H1 (cell line): Measurements from ENCODE around the gene TMEM17. TPM values are rescaled to one million over a fixed set of nuclear protein-coding genes. Genes with fewer than 3 reads are reported as not detected.

Source experiments
- CREB1 ChIP-seq: IDR thresholded peaks from 2 replicates; pipeline ENCODE4 v1.6.1; 2012; ENCODE audit warnings: inconsistent platforms
- CTBP2 ChIP-seq: IDR thresholded peaks from 2 replicates; pipeline ENCODE4 v1.7.0; 2011; ENCODE audit warnings: borderline replicate concordance, mild to moderate bottlenecking, moderate library complexity, mixed read lengths, low read length; ENCODE audit not compliant: insufficient read depth, insufficient read length
- CTCF ChIP-seq, 3 experiments: IDR thresholded peaks; 1 replicate in 2 of 3; 2 replicates in 1 of 3; pipeline versions ENCODE4 v1.5.1 to v1.6.1; 2011; ENCODE audit warnings: low read length in 3 of 3, mild to moderate bottlenecking in 3 of 3, inconsistent platforms in 2 of 3, low read depth in 1 of 3, moderate library complexity in 1 of 3; ENCODE audit not compliant: insufficient read depth in 1 of 3; ENCODE audit errors: control extremely low read depth in 1 of 3
- SP4 ChIP-seq: IDR thresholded peaks from 2 replicates; pipeline ENCODE4 v1.6.1; 2012; ENCODE audit warnings: low read length, inconsistent platforms
- SUZ12 ChIP-seq: fragments of 200-600 bp; sonication (generic); IDR thresholded peaks from 2 replicates; pipeline ENCODE4 v1.6.1; 2012; ENCODE audit warnings: mild to moderate bottlenecking, inconsistent platforms, low read length, moderate library complexity, mixed read lengths
- polyA plus RNA-seq, 7 experiments: library from polyadenylated mRNA; depleted of rRNA in 3 of 7; stranded (reverse) in 5 of 7; unstranded in 2 of 7; fragments of >200 nt in 5 of 7; fragments of 200-250 nt in 2 of 7; gene quantifications; 1 replicate in 5 of 7; 2 replicates in 1 of 7; 4 replicates in 1 of 7; pipeline versions ENCODE4 v1.2.1 to v1.2.3, GENCODE V29; 2011 to 2013; ENCODE audit warnings: missing spikeins in 2 of 7, mixed read lengths in 2 of 7
- total RNA-seq: library from RNA; stranded (reverse); fragmentation: NEBNext Ultra II Directional; extraction: Animal tissue kit (Norgen Biotek cat#: 25700); gene quantifications from 2 replicates; pipeline ENCODE4 v1.2.1, GENCODE V29; 2021
- TF ChIP-seq, protein P1 (sequence below): fragments of 300-600 bp; sonication (generic); IDR thresholded peaks from 2 replicates; pipeline ENCODE4 v1.7.1; 2012; ENCODE audit warnings: low read length, moderate library complexity, mild to moderate bottlenecking, inconsistent platforms; ENCODE audit not compliant: insufficient replicate concordance
- TF ChIP-seq, protein P2 (sequence below): IDR thresholded peaks from 2 replicates; pipeline ENCODE4 v1.6.1; 2012; ENCODE audit warnings: inconsistent platforms

The TMEM17 gene
- total and polyA plus RNA-seq, 2 of the 8 experiments (the other 6 are each of a cell fraction or from before 2014, with no cell fraction given): 0.69 to 1.2 TPM

- TF ChIP-seq, protein P1, sequence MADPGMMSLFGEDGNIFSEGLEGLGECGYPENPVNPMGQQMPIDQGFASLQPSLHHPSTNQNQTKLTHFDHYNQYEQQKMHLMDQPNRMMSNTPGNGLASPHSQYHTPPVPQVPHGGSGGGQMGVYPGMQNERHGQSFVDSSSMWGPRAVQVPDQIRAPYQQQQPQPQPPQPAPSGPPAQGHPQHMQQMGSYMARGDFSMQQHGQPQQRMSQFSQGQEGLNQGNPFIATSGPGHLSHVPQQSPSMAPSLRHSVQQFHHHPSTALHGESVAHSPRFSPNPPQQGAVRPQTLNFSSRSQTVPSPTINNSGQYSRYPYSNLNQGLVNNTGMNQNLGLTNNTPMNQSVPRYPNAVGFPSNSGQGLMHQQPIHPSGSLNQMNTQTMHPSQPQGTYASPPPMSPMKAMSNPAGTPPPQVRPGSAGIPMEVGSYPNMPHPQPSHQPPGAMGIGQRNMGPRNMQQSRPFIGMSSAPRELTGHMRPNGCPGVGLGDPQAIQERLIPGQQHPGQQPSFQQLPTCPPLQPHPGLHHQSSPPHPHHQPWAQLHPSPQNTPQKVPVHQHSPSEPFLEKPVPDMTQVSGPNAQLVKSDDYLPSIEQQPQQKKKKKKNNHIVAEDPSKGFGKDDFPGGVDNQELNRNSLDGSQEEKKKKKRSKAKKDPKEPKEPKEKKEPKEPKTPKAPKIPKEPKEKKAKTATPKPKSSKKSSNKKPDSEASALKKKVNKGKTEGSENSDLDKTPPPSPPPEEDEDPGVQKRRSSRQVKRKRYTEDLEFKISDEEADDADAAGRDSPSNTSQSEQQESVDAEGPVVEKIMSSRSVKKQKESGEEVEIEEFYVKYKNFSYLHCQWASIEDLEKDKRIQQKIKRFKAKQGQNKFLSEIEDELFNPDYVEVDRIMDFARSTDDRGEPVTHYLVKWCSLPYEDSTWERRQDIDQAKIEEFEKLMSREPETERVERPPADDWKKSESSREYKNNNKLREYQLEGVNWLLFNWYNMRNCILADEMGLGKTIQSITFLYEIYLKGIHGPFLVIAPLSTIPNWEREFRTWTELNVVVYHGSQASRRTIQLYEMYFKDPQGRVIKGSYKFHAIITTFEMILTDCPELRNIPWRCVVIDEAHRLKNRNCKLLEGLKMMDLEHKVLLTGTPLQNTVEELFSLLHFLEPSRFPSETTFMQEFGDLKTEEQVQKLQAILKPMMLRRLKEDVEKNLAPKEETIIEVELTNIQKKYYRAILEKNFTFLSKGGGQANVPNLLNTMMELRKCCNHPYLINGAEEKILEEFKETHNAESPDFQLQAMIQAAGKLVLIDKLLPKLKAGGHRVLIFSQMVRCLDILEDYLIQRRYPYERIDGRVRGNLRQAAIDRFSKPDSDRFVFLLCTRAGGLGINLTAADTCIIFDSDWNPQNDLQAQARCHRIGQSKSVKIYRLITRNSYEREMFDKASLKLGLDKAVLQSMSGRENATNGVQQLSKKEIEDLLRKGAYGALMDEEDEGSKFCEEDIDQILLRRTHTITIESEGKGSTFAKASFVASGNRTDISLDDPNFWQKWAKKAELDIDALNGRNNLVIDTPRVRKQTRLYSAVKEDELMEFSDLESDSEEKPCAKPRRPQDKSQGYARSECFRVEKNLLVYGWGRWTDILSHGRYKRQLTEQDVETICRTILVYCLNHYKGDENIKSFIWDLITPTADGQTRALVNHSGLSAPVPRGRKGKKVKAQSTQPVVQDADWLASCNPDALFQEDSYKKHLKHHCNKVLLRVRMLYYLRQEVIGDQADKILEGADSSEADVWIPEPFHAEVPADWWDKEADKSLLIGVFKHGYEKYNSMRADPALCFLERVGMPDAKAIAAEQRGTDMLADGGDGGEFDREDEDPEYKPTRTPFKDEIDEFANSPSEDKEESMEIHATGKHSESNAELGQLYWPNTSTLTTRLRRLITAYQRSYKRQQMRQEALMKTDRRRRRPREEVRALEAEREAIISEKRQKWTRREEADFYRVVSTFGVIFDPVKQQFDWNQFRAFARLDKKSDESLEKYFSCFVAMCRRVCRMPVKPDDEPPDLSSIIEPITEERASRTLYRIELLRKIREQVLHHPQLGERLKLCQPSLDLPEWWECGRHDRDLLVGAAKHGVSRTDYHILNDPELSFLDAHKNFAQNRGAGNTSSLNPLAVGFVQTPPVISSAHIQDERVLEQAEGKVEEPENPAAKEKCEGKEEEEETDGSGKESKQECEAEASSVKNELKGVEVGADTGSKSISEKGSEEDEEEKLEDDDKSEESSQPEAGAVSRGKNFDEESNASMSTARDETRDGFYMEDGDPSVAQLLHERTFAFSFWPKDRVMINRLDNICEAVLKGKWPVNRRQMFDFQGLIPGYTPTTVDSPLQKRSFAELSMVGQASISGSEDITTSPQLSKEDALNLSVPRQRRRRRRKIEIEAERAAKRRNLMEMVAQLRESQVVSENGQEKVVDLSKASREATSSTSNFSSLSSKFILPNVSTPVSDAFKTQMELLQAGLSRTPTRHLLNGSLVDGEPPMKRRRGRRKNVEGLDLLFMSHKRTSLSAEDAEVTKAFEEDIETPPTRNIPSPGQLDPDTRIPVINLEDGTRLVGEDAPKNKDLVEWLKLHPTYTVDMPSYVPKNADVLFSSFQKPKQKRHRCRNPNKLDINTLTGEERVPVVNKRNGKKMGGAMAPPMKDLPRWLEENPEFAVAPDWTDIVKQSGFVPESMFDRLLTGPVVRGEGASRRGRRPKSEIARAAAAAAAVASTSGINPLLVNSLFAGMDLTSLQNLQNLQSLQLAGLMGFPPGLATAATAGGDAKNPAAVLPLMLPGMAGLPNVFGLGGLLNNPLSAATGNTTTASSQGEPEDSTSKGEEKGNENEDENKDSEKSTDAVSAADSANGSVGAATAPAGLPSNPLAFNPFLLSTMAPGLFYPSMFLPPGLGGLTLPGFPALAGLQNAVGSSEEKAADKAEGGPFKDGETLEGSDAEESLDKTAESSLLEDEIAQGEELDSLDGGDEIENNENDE: no peak
- TF ChIP-seq SP4: no peak
- TF ChIP-seq CTCF (IDR thresholded peaks at IDR 0.05; ENCODE audit: control extremely low read depth in 1 of 3, insufficient read depth in 1 of 3, low read depth in 1 of 3, low read length in 3 of 3): no peak
- no peak for TF ChIP-seq SUZ12
- TF ChIP-seq, protein P2, sequence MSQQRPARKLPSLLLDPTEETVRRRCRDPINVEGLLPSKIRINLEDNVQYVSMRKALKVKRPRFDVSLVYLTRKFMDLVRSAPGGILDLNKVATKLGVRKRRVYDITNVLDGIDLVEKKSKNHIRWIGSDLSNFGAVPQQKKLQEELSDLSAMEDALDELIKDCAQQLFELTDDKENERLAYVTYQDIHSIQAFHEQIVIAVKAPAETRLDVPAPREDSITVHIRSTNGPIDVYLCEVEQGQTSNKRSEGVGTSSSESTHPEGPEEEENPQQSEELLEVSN: no peak
- no peak for TF ChIP-seq CREB1
- TF ChIP-seq CTBP2: no peak
Measured at GRCh38 chr2:62540408-62541168, 34.6 kb upstream of the TMEM17 start (continued).
